ENCODE data around the gene FOXP1.

FOXP1 gene

GRCh38 chr3:71244826-71245488 lies 338.6 kb downstream of the FOXP1 start:
- Histone ChIP-seq H3K4me1 (peaks cover 0 to 71% (median 43%) of the 10 kb centered on the region in 4 donors), H3K4me3 (peak overlapping the region; percentile 52 to 54), H3K27me3 (no peaks in the 10 kb centered on the region), H3K9me3 (no peaks in the 10 kb centered on the region), H3K27ac (peak overlapping the region; percentile 80 to 86), H3K36me3 (no peaks in the 10 kb centered on the region)
- intact Hi-C loops (cut with DNase I; ENCODE audit: low total_unique reads): loop anchor here (5.0 to 10.0 kb wide), 3 partner anchors 60 to 113 kb away; no protein-coding TSS in a partner anchor
- TF ChIP-seq CTCF (IDR thresholded peaks at IDR 0.05): no peak
- no peak for DNase-seq

- no peaks in the 10 kb centered on the region for H3K9me3 ChIP-seq
- H3K4me3 ChIP-seq: peak overlapping the region; percentile 52 to 54
- DNase-seq: peak; percentile 75 to 83
- H3K27ac ChIP-seq: peak overlapping the region; percentile 80 to 86
- H3K36me3 ChIP-seq: no peaks in the 10 kb centered on the region
- TF ChIP-seq CTCF (IDR thresholded peaks at IDR 0.05): peak in 1 of 2 experiments; percentile 9
- peaks cover 0 to 71% (median 43%) of the 10 kb centered on the region in 4 donors for H3K4me1 ChIP-seq
- H3K27me3 ChIP-seq: no peaks in the 10 kb centered on the region
- intact Hi-C loops (cut with DNase I; ENCODE audit: low total_unique reads): loop anchor here (5.0 to 10.0 kb wide), 3 partner anchors 61 to 112 kb away; no protein-coding TSS in a partner anchor
These were observed 339.2 kb downstream of the FOXP1 start for GRCh38 chr3:71244153-71244825.

- intact Hi-C loops (cut with DNase I; ENCODE audit: low total_unique reads): loop anchor here (5.0 to 10.0 kb wide), 3 partner anchors 62 to 111 kb away; no protein-coding TSS in a partner anchor
- no peak for DNase-seq
These were observed 340.3 kb downstream of the FOXP1 start for GRCh38 chr3:71243229-71243628.

GRCh38 chr3:71241981-71242560 lies 341.5 kb downstream of the FOXP1 start:
- TF ChIP-seq CTCF (IDR thresholded peaks at IDR 0.05): no peak
- no peak for DNase-seq
- intact Hi-C loops (cut with DNase I; ENCODE audit: low total_unique reads): loop anchor here (5.0 to 10.0 kb wide), 3 partner anchors 63 to 110 kb away; no protein-coding TSS in a partner anchor
- Histone ChIP-seq H3K4me1 (peaks cover 0 to 71% (median 51%) of the 10 kb centered on the region in 4 donors), H3K27me3 (no peaks in the 10 kb centered on the region), H3K4me3 (peak overlapping the region; percentile 52 to 54), H3K27ac (peak overlapping the region; percentile 80 to 86), H3K9me3 (no peaks in the 10 kb centered on the region), H3K36me3 (no peaks in the 10 kb centered on the region)

More at GRCh38 chr3:71243229-71243628, 340.3 kb downstream of the FOXP1 start:
- H3K27ac ChIP-seq: peak overlapping the region; percentile 80 to 86
- TF ChIP-seq CTCF (IDR thresholded peaks at IDR 0.05): no peak
- H3K4me3 ChIP-seq: peak overlapping the region; percentile 52 to 54
- H3K4me1 ChIP-seq: peaks cover 0 to 71% (median 45%) of the 10 kb centered on the region in 4 donors
- no peaks in the 10 kb centered on the region for H3K36me3 ChIP-seq
- no peaks in the 10 kb centered on the region for H3K9me3 ChIP-seq
- H3K27me3 ChIP-seq: no peaks in the 10 kb centered on the region

GRCh38 chr3:71241246-71241901 lies 342.2 kb downstream of the FOXP1 start:
- no peak for TF ChIP-seq CTCF (IDR thresholded peaks at IDR 0.05)
- H3K4me1 ChIP-seq: peaks cover 0 to 65% (median 47%) of the 10 kb centered on the region in 4 donors
- no peaks in the 10 kb centered on the region for H3K9me3 ChIP-seq
- H3K27me3 ChIP-seq: no peaks in the 10 kb centered on the region
- H3K27ac ChIP-seq: peak overlapping the region; percentile 80 to 86
- H3K4me3 ChIP-seq: peak overlapping the region; percentile 52 to 54
- intact Hi-C loops (cut with DNase I; ENCODE audit: low total_unique reads): loop anchor here (5.0 to 10.0 kb wide), 3 partner anchors 63 to 109 kb away; no protein-coding TSS in a partner anchor
- DNase-seq: no peak
- no peaks in the 10 kb centered on the region for H3K36me3 ChIP-seq

Data from tibial artery (tissue), 4 donors.